Activated naive CD8-positive, alpha-beta T cell (primary cell): ENCODE measurements around the gene PPARA.

Experiments
- H3K27ac Mint-ChIP-seq: one replicate; pipeline ENCODE4 v1.8.0; 2021; ENCODE audit warnings: mixed read lengths
- H3K27me3 Mint-ChIP-seq: one replicate; pipeline ENCODE4 v1.8.0; 2021; ENCODE audit warnings: mixed read lengths
- H3K36me3 Mint-ChIP-seq: one replicate; pipeline ENCODE4 v1.8.0; 2021; ENCODE audit warnings: mixed read lengths
- H3K4me1 Mint-ChIP-seq: one replicate; pipeline ENCODE4 v1.8.0; 2021; ENCODE audit warnings: low read depth, mixed read lengths
- H3K4me3 Mint-ChIP-seq: one replicate; pipeline ENCODE4 v1.8.0; 2021; ENCODE audit warnings: mild to moderate bottlenecking, mixed read lengths
- H3K9me3 Mint-ChIP-seq: one replicate; pipeline ENCODE4 v1.8.0; 2021; ENCODE audit warnings: low read depth, mixed read lengths

The PPARA gene

GRCh38 chr22:46159777-46160176 is 9.5 kb downstream of the PPARA start:
- Mint-ChIP-seq H3K36me3 (peaks cover 10% of the 10 kb centered on the region), H3K4me1 (peaks cover 4% of the 10 kb centered on the region), H3K4me3 (no peak overlapping the region), H3K27ac (no peak overlapping the region), H3K9me3 (no peaks in the 10 kb centered on the region), H3K27me3 (no peaks in the 10 kb centered on the region)

- Mint-ChIP-seq H3K4me3 (no peak overlapping the region), H3K27ac (no peak overlapping the region), H3K9me3 (no peaks in the 10 kb centered on the region), H3K27me3 (no peaks in the 10 kb centered on the region), H3K36me3 (peaks cover 7% of the 10 kb centered on the region), H3K4me1 (peaks cover 2% of the 10 kb centered on the region)
Measured at GRCh38 chr22:46162285-46162684, 12.0 kb downstream of the PPARA start.

- H3K27me3 Mint-ChIP-seq: no peaks in the 10 kb centered on the region
- H3K27ac Mint-ChIP-seq: no peak overlapping the region
- H3K4me3 Mint-ChIP-seq: no peak overlapping the region
- H3K36me3 Mint-ChIP-seq: peaks cover 7% of the 10 kb centered on the region
- H3K4me1 Mint-ChIP-seq: peaks cover 2% of the 10 kb centered on the region
- H3K9me3 Mint-ChIP-seq: no peaks in the 10 kb centered on the region
Measured at GRCh38 chr22:46162771-46163556, 12.6 kb downstream of the PPARA start.

GRCh38 chr22:46163557-46163888 is 13.2 kb downstream of the PPARA start:
- H3K4me3 Mint-ChIP-seq: no peak overlapping the region
- no peak overlapping the region for H3K27ac Mint-ChIP-seq
- peaks cover 2% of the 10 kb centered on the region for H3K4me1 Mint-ChIP-seq
- no peaks in the 10 kb centered on the region for H3K9me3 Mint-ChIP-seq
- no peaks in the 10 kb centered on the region for H3K27me3 Mint-ChIP-seq
- peaks cover 3% of the 10 kb centered on the region for H3K36me3 Mint-ChIP-seq

- Mint-ChIP-seq H3K4me3 (no peak overlapping the region), H3K9me3 (no peaks in the 10 kb centered on the region), H3K4me1 (peaks cover 2% of the 10 kb centered on the region), H3K27ac (no peak overlapping the region), H3K36me3 (no peaks in the 10 kb centered on the region), H3K27me3 (no peaks in the 10 kb centered on the region)
Measured at GRCh38 chr22:46165977-46166376, 15.7 kb downstream of the PPARA start.

GRCh38 chr22:46169628-46170027 is 19.3 kb downstream of the PPARA start:
- H3K27ac Mint-ChIP-seq: no peak overlapping the region
- no peak overlapping the region for H3K4me3 Mint-ChIP-seq
- H3K36me3 Mint-ChIP-seq: peaks cover 3% of the 10 kb centered on the region
- H3K9me3 Mint-ChIP-seq: no peaks in the 10 kb centered on the region
- peaks cover 11% of the 10 kb centered on the region for H3K4me1 Mint-ChIP-seq
- H3K27me3 Mint-ChIP-seq: no peaks in the 10 kb centered on the region

GRCh38 chr22:46171940-46172339 is 21.6 kb downstream of the PPARA start:
- Mint-ChIP-seq H3K9me3 (no peaks in the 10 kb centered on the region), H3K27me3 (no peaks in the 10 kb centered on the region), H3K4me1 (peaks cover 17% of the 10 kb centered on the region), H3K36me3 (peaks cover 5% of the 10 kb centered on the region), H3K4me3 (no peak overlapping the region), H3K27ac (peak overlapping the region; percentile 61)

- no peaks in the 10 kb centered on the region for H3K27me3 Mint-ChIP-seq
- peaks cover 8% of the 10 kb centered on the region for H3K36me3 Mint-ChIP-seq
- no peak overlapping the region for H3K4me3 Mint-ChIP-seq
- H3K27ac Mint-ChIP-seq: no peak overlapping the region
- H3K9me3 Mint-ChIP-seq: no peaks in the 10 kb centered on the region
- peaks cover 17% of the 10 kb centered on the region for H3K4me1 Mint-ChIP-seq
Measured at GRCh38 chr22:46172522-46173110, 22.3 kb downstream of the PPARA start.

- H3K27me3 Mint-ChIP-seq: no peaks in the 10 kb centered on the region
- H3K27ac Mint-ChIP-seq: no peak overlapping the region
- no peak overlapping the region for H3K4me3 Mint-ChIP-seq
- peaks cover 8% of the 10 kb centered on the region for H3K36me3 Mint-ChIP-seq
- H3K4me1 Mint-ChIP-seq: peaks cover 17% of the 10 kb centered on the region
- no peaks in the 10 kb centered on the region for H3K9me3 Mint-ChIP-seq
Measured at GRCh38 chr22:46173152-46173551, 22.8 kb downstream of the PPARA start.

- Mint-ChIP-seq H3K4me3 (no peak overlapping the region), H3K27ac (no peak overlapping the region), H3K9me3 (peaks cover 11% of the 10 kb centered on the region), H3K27me3 (no peaks in the 10 kb centered on the region), H3K36me3 (peaks cover 27% of the 10 kb centered on the region), H3K4me1 (peaks cover 17% of the 10 kb centered on the region)
Measured at GRCh38 chr22:46175631-46176030, 25.3 kb downstream of the PPARA start.

- peaks cover 29% of the 10 kb centered on the region for H3K36me3 Mint-ChIP-seq
- peaks cover 11% of the 10 kb centered on the region for H3K9me3 Mint-ChIP-seq
- H3K27ac Mint-ChIP-seq: no peak overlapping the region
- H3K4me1 Mint-ChIP-seq: peaks cover 12% of the 10 kb centered on the region
- no peaks in the 10 kb centered on the region for H3K27me3 Mint-ChIP-seq
- H3K4me3 Mint-ChIP-seq: no peak overlapping the region
Measured at GRCh38 chr22:46176508-46177003, 26.2 kb downstream of the PPARA start.

GRCh38 chr22:46178755-46179505 is 28.6 kb downstream of the PPARA start:
- no peaks in the 10 kb centered on the region for H3K27me3 Mint-ChIP-seq
- peaks cover 6% of the 10 kb centered on the region for H3K4me1 Mint-ChIP-seq
- no peak overlapping the region for H3K4me3 Mint-ChIP-seq
- no peak overlapping the region for H3K27ac Mint-ChIP-seq
- H3K9me3 Mint-ChIP-seq: peaks cover 11% of the 10 kb centered on the region
- H3K36me3 Mint-ChIP-seq: peaks cover 40% of the 10 kb centered on the region

GRCh38 chr22:46179748-46180147 is 29.4 kb downstream of the PPARA start:
- no peak overlapping the region for H3K27ac Mint-ChIP-seq
- H3K4me3 Mint-ChIP-seq: no peak overlapping the region
- H3K27me3 Mint-ChIP-seq: no peaks in the 10 kb centered on the region
- peaks cover 11% of the 10 kb centered on the region for H3K9me3 Mint-ChIP-seq
- peaks cover 42% of the 10 kb centered on the region for H3K36me3 Mint-ChIP-seq
- H3K4me1 Mint-ChIP-seq: peaks cover 5% of the 10 kb centered on the region

GRCh38 chr22:46180370-46181137 is 30.2 kb downstream of the PPARA start:
- H3K9me3 Mint-ChIP-seq: peaks cover 11% of the 10 kb centered on the region
- peaks cover 48% of the 10 kb centered on the region for H3K36me3 Mint-ChIP-seq
- no peaks in the 10 kb centered on the region for H3K27me3 Mint-ChIP-seq
- H3K27ac Mint-ChIP-seq: no peak overlapping the region
- H3K4me3 Mint-ChIP-seq: no peak overlapping the region
- peaks cover 5% of the 10 kb centered on the region for H3K4me1 Mint-ChIP-seq
